Endodermal cell (in vitro differentiated cells): ENCODE data around the gene SOX8. TPM values are rescaled to one million over a fixed set of nuclear protein-coding genes. Genes with fewer than 3 reads are reported as not detected.

ENCODE experiments used
- DNase-seq: peaks from one replicate; pipeline ENCODE4 v3.0.0-alpha.2; 2017
- H3K27ac ChIP-seq: 2 replicates; pipeline ENCODE4 v1.5.1; 2013; ENCODE audit warnings: mild to moderate bottlenecking, low read depth, low read length, moderate library complexity
- H3K27me3 ChIP-seq: 2 replicates; pipeline ENCODE4 v1.6.1; 2013; ENCODE audit warnings: mild to moderate bottlenecking, low read length, moderate library complexity; ENCODE audit not compliant: insufficient read depth, control insufficient read depth, poor library complexity, severe bottlenecking
- H3K36me3 ChIP-seq: 2 replicates; pipeline ENCODE4 v1.7.0; 2013; ENCODE audit warnings: mild to moderate bottlenecking, low read length, moderate library complexity; ENCODE audit not compliant: control insufficient read depth, insufficient read depth
- H3K4me1 ChIP-seq: one replicate; pipeline ENCODE4 v1.7.0; 2013; ENCODE audit warnings: low read length; ENCODE audit not compliant: control insufficient read depth, insufficient read depth
- H3K4me3 ChIP-seq: 2 replicates; pipeline ENCODE4 v1.5.1; 2013; ENCODE audit warnings: mild to moderate bottlenecking, low read length, moderate library complexity
- H3K9ac ChIP-seq: 2 replicates; pipeline ENCODE4 v1.6.1; 2013; ENCODE audit warnings: mild to moderate bottlenecking, low read length, moderate library complexity; ENCODE audit not compliant: poor library complexity, severe bottlenecking; ENCODE audit errors: extremely low read depth
- H3K9me3 ChIP-seq: 2 replicates; pipeline ENCODE4 v1.6.1; 2013; ENCODE audit warnings: mild to moderate bottlenecking, low read length, moderate library complexity; ENCODE audit not compliant: control insufficient read depth
- H3K27ac Mint-ChIP-seq: 2 replicates; pipeline ENCODE4 v1.8.0; 2020; ENCODE audit warnings: mixed read lengths
- H3K27me3 Mint-ChIP-seq: 2 replicates; pipeline ENCODE4 v1.8.0; 2021; ENCODE audit warnings: mild to moderate bottlenecking, mixed read lengths; ENCODE audit not compliant: insufficient read depth
- H3K36me3 Mint-ChIP-seq: 2 replicates; pipeline ENCODE4 v1.8.0; 2020; ENCODE audit warnings: low read depth, mixed read lengths
- H3K4me1 Mint-ChIP-seq: 2 replicates; pipeline ENCODE4 v1.8.0; 2020; ENCODE audit warnings: mixed read lengths
- H3K4me3 Mint-ChIP-seq: 2 replicates; pipeline ENCODE4 v1.8.0; 2020; ENCODE audit warnings: mild to moderate bottlenecking, moderate library complexity, mixed read lengths
- H3K9me3 Mint-ChIP-seq: 2 replicates; pipeline ENCODE4 v1.8.0; 2020; ENCODE audit warnings: mild to moderate bottlenecking, mixed read lengths
- CTCF ChIP-seq: fragments of 200-600 bp; sonication (generic); conservative IDR thresholded peaks from 2 replicates; pipeline ENCODE4 v1.5.0; 2021; ENCODE audit warnings: antibody characterized with exemption, mild to moderate bottlenecking
- WGBS, 2 experiments: methylation state at CpG; one replicate each; pipeline versions ENCODE4 v1.1.5 to v1.1.7; 2013; ENCODE audit warnings: missing lambda C conversion rate in 2 of 2, mixed read lengths in 1 of 2; ENCODE audit not compliant: insufficient coverage in 1 of 2, insufficient read length in 1 of 2; 5-methylcytosine and 5-hydroxymethylcytosine counted together
- total RNA-seq, 2 donors: library from RNA; stranded (reverse); fragmentation: NEBNext Ultra II Directional in 1 of 2; extraction: Animal tissue kit (Norgen Biotek cat#: 25700) in 1 of 2; gene quantifications; 2 replicates in 1 of 2; 3 replicates in 1 of 2; pipeline ENCODE4 v1.2.1, GENCODE V29; 2021

SOX8 gene
- total RNA-seq, 2 donors from 2014 or later: 0.69 to 5.1 TPM

DNA sequence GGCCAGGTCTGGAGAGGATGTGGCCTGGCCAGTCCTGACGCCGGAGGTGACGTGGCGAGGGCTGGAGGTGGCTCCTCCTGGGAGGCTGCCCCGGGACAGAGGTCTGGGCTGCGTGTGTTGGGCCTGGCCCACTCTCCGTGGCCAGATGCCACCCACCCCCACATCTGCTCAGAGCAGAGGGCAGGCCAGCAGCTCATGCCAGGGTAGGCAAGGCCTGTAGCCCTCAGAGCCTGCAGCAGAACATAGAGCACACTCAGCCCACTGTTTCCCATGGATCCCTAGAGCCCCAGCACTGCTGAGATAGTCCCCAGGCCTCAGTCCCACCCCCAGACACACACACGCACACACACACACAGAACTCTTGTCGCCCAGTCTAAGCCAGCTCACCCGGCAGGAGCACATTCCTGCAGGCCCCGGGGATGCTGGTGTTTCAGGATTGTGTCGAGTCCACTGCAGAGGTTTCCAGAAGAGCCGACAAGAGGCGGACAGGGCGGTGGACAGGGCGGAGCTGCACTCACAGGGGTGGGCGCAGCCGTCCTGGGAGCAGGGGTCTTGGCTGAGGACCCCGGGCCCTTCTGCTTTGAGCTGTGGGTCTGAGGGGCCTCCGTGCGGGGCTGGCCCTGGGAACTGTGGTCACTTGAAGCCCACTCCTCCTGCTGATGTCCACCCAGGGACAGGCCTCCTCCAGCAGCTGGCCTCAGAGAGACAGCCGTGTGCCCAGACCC is 33.4 kb downstream of the SOX8 start:
- no peaks in the 10 kb centered on the region for H3K27me3 Mint-ChIP-seq
- H3K4me1 Mint-ChIP-seq: peaks cover 9% of the 10 kb centered on the region
- no peak overlapping the region for H3K4me3 Mint-ChIP-seq
- H3K36me3 Mint-ChIP-seq: no peaks in the 10 kb centered on the region
- H3K9me3 Mint-ChIP-seq: no peaks in the 10 kb centered on the region
- H3K9me3 ChIP-seq: no peaks in the 10 kb centered on the region
- DNase-seq: no peak
- no peaks in the 10 kb centered on the region for H3K4me1 ChIP-seq
- no peak overlapping the region for H3K27ac Mint-ChIP-seq
- 93 to 95% methylated on average over 14 to 22 of the region's 22 CpGs for WGBS, 2 experiments
- no peaks in the 10 kb centered on the region for H3K36me3 ChIP-seq
- no peaks in the 10 kb centered on the region for H3K27me3 ChIP-seq
- H3K9ac ChIP-seq: no peak overlapping the region
- H3K4me3 ChIP-seq: no peak overlapping the region
- TF ChIP-seq CTCF: no peak
- H3K27ac ChIP-seq: no peak overlapping the region

- Mint-ChIP-seq H3K36me3 (no peaks in the 10 kb centered on the region), H3K27ac (peak overlapping the region; percentile 79), H3K4me3 (peak overlapping the region; percentile 12), H3K27me3 (no peaks in the 10 kb centered on the region), H3K4me1 (peaks cover 9% of the 10 kb centered on the region), H3K9me3 (no peaks in the 10 kb centered on the region)
- Histone ChIP-seq H3K4me3 (no peak overlapping the region), H3K27me3 (no peaks in the 10 kb centered on the region), H3K4me1 (no peaks in the 10 kb centered on the region), H3K9ac (no peak overlapping the region), H3K36me3 (no peaks in the 10 kb centered on the region), H3K27ac (peak overlapping the region; percentile 42), H3K9me3 (no peaks in the 10 kb centered on the region)
- WGBS, 2 experiments: 91 to 95% methylated on average over 8 to 15 of the region's 15 CpGs
- no peak for TF ChIP-seq CTCF
- no peak for DNase-seq
These were observed 37.1 kb downstream of the SOX8 start for GRCh38 chr16:1018447-1019198.

DNA sequence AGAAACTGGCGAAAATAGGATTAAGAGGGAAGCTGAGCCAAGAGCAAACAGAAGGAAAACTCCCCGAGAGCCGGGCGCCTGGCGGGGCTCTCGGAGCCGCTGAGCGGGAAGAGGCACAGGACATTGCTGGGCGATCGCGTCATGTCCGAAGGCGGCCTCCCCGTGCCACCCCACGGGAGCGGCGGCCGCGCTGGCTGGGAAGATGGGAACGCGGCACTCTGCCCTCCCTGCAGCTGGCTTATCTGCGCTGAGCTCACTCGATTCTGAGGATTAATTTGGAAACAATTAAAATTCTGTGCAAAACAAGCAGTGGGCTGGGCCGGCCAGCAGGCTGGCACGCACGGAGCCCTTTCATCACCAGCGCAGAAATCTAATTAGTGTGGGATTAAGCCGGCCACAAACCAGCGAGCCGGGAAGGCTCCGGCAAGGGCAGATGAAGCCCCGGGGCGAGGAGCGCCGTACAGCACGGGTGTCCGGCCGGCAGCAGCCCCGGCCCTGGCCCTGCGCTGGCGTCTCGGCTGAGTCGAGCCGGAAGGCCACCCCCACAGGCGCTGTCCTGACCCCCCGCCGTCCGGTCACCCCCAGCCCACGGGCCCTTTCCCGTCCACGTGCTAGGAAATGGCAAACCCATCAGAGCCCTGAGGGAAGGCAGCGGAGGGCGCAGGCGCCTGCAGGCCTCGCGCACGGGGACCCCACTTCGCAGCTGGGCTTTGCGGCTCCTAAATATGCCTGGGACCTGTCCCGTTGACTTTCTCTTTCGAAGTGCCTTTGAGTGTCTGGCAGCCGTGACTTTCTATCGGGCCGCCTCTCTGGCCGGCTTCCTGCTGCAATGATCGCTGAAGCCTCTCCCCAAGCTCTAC is 37.9 kb downstream of the SOX8 start:
- no peaks in the 10 kb centered on the region for H3K9me3 ChIP-seq
- no peak overlapping the region for H3K4me3 Mint-ChIP-seq
- peaks cover 9% of the 10 kb centered on the region for H3K4me1 Mint-ChIP-seq
- peak overlapping the region; percentile 42 for H3K27ac ChIP-seq
- H3K27me3 Mint-ChIP-seq: no peaks in the 10 kb centered on the region
- TF ChIP-seq CTCF: no peak
- no peak for DNase-seq
- H3K36me3 Mint-ChIP-seq: no peaks in the 10 kb centered on the region
- H3K36me3 ChIP-seq: no peaks in the 10 kb centered on the region
- WGBS, 2 experiments: 87 to 88% methylated on average over 43 to 66 of the region's 66 CpGs
- no peak overlapping the region for H3K4me3 ChIP-seq
- no peaks in the 10 kb centered on the region for H3K27me3 ChIP-seq
- H3K9ac ChIP-seq: no peak overlapping the region
- peak overlapping the region; percentile 79 for H3K27ac Mint-ChIP-seq
- H3K4me1 ChIP-seq: no peaks in the 10 kb centered on the region
- no peaks in the 10 kb centered on the region for H3K9me3 Mint-ChIP-seq
